ENCODE results near the gene DENND1A.
"Not testable (repeated sequence)": the region's sequence is repeated elsewhere in the genome, so short reads cannot be mapped to it uniquely, and the experiment has no call there.

The DENND1A gene

DNA sequence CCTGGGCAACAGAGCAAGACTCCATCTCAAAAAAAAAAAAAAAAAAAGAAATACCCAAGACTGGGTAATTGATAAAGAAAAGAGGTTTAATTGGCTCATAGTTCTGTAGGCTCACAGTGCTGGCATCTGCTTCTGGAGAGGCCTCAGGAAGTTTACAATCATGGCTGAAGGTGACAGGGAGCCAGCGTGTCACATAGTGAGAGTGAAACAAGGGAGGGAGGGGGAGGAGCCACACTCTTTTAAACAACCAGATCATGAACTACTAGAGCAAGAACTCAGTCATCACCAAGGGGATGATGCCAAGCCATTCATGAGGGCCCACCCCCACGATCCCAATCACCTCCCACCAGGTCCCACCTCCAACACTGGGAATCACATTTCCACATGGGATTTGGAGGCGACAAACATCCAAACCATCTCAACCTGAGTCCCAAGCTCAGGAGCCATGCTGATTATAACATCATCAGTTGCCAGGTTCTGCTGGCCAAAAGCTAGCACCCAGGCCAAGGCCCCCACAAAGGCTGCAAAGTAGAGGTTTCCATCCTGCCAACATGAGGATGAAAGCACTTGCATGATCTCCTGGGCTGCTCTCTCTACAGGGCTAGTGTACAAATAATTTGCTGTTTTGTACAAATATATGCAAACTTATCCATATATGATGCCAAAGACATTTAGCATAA lies 15.3 kb downstream of the DENND1A start:
- no peak for DNase-seq

DNA sequence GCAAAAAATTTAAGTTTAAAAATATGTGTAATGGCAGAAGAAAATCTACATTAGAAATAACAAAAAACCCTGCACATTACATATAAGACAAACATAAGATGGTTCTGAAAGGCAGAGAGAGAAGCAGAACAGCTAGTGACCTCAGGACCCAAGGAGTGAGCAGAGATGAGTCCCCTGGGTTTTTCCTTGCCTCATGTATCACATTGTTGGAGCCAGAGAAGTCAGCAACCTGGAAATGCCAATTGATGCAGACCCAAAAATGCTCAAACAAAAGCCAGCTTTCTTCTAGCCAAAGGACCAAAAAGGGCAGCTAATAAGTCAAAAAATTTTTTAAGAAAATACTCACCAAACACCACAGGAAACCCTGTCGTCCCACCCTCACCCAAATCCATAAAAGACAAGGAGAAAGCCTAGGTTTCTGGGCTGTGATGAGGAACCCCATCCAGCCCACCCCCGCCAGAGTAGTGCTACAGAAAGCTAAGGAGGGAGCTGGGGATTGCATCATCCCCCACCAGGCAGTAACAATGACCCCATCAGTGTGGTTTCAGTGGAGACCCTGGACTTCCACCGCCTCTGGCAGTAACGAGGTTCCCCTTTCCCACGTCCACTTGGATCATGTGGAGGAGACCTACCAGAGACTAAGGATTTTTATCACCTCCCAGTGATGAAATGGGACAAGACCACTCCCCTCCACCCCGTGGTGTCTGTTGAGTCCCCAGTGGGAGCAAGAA lies 17.6 kb downstream of the DENND1A start:
- DNase-seq = peak in 1 of 2 experiments; percentile 4

DNA sequence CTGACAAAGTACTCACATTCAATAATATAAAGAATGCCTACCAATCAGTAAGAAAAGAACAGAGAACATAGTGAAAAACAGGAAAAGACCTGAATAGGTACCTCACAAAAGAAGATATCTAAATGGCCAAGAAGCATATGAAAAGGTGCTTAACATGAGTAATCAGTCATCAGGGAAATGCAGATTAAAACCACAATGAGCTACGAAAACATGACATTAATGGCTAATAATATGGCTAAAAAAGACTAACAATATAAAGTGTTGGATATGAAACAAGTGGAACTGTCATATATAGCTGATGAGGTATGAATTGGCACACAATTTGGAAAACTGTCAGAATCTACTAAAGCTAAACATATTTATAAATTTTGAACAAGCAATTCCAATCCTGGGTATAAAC lies 18.9 kb downstream of the DENND1A start:
- DNase-seq = no peak

DNA sequence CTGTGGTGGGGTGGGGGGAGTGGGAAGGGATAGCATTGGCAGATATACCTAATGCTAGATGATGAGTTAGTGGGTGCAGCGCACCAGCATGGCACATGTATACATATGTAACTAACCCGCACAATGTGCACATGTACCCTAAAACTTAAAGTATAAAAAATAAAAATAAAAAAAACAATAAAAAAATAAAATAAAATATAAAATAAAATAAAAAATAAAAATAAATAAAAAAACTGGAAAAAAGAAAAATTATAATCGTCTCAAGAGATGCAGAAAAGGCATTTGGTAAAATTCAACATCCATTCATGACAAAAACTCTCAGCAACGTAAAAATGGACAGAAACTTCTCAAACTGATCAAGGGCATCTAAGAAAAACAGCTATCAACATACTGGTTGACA lies 20.7 kb downstream of the DENND1A start:
- DNase-seq = not testable (repeated sequence)

DNA sequence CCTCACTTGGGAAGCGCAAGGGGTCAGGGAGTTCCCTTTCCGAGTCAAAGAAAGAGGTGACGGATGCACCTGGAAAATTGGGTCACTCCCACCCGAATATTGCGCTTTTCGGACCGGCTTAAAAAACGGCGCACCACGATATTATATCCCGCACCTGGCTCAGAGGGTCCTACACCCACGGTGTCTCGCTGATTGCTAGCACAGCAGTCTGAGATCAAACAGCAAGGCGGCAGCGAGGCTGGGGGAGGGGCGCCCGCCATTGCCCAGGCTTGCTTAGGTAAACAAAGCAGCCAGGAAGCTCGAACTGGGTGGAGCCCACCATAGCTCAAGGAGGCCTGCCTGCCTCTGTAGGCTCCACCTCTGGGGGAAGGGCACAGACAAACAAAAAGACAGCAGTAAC lies 26.4 kb downstream of the DENND1A start:
- DNase-seq = not testable (repeated sequence)

DNA sequence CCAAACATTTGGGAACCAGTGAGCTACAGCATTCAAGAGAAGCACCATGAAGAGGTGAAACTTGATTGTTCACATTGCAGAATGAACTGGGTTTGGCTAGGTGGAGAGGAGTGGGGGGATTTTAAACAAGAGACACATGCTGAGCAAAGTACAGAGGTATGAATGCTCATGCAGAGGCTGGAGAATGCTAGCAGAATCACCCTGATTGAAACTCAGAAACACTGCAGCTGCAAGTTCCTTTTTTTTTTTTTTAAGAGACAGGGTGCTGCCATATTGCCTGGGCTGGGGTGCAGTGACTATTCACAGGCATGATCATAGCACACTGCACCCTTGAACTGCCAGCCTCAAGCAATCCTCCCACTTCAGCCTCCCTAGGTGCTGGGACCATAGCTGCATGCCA lies 35.1 kb downstream of the DENND1A start:
- DNase-seq = no peak

DNA sequence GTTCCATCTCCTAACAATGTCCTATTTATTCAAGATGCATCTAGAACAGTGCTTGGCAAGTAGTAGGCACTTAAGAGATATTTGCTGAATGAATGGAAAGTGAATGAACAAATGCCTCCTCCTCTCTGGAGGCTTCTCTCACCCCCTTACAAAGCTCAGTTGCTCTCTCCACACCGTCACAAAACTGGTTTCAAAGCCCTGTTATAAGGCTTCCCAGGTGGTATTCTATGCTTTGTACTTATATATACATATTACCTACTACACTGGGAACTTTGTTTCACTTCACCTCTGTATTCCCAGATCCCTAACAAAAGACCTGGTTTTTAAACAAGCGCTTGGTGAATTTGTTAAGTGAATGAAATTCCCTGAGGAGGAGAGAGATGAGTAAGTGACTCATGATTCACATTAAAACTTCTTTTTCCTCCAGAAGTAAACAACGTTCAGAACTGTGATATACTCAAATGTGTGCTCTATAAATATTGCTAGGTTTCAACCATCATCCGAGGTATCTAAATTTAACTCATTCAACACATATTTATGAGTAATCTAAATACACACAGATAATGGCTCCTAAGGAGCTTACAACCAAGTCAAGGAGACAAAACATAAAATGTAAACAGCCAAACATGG lies 36.0 kb downstream of the DENND1A start:
- DNase-seq = no peak

DNA sequence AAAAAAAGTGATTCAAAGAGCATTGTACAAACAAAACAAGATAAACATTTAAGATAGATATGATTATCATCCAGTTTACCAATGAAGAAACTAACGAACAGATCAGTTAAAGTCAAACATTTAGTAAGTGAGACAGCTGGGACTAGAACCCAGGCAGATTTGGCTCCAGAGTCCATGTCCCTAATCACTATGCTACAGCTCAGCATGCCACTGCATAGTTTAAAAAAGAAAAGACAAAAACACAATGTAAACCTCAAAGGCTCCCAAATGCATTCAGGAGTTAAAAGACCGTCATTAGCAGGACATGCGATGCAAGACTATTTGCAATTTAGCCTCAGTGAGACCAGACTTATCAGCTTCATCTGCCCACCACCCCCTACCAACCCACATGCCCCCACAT lies 36.8 kb downstream of the DENND1A start:
- DNase-seq = no peak

DNA sequence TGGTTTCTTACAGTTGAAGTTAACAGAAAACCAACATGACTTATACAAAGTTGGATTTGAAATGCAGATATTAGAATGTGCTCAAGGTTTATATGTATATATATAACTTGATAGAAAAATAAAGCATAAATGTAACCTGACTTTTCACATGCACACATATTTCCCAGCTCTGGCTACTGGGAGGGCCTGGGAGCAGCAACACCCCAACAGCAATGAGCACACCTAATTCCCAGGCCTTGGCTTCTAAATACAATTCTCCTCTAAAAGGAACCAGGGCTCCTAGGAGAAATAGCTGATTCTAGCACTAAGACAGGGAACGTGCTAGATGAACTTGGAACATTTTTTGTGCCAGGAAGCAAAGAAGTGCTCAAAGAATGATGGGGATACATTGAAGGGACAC lies 42.1 kb downstream of the DENND1A start:
- no peak for DNase-seq

DNA sequence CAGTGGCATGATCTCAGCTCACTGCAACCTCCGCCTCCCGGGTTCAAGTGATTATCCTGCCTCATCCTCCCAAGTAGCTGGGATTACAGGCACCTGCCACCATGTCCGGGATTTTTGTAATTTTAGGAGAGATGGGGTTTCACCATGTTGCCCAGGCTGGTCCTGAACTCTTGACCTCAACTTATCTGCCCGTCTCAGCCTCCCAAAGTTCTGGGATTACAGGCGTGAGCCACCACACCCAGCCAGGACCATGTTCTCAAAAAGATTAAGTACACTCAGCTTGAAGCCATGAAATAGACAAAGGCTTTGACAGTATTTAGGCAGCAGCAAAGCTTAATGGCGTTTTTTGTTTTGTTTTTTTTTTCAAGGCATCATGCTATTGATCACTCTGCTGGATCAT lies 44.1 kb downstream of the DENND1A start:
- DNase-seq = not testable (repeated sequence)

DNA sequence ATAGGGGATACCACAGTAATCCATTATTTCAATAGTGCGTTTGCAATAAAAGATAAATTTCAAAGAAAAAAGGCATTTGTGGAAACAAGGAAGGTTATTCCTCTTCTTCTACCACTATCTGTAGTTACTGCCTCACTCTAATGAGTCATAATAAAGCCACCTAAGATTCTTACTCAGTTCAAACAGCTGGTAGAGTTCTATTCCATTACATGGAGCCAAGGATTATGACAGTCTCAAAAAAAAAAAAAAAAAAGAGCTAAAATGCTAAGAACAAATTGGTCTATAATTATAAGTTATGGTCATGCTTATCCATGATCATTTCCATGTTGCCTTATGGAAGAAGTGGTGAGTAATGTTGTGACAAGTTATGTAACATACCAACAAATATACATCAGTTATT lies 46.3 kb downstream of the DENND1A start:
- DNase-seq = no peak

DNA sequence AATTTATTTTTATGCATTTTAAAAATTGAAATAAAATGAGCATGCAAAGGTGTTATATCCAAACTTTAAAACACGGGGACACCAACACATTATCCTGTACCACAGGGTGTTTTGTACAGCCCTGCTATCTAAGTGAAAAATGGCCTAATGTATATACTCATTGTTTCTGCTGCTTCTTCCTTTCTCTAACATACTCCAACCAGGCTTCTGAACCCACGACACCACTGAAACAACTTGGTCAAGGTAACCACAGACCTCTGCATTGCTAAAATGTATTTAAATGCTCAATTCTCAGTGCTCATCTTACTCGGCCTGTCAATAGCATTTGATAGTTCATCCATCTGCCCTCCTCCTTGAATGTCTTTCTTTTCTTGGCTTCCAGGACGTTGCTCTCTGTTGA lies 48.3 kb downstream of the DENND1A start:
- no peak for DNase-seq

DNA sequence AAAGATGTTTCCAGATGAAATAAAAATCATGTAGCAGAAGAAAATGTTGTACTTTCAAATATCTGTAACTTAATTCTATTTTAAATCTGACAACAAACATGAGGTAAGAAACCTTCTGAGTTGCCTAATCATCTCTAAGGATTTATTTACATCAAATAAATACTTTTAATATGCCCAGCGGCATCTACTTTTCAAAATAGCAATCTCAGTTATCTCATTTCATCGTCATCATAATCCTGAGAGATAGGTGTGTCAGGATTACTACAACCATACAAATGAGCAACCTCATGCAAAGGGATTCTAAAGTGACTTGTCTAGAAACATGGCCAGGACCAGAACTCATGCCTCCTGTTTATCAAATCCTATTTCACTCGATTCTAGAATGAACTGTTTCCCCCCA lies 49.5 kb downstream of the DENND1A start:
- DNase-seq = no peak

DNA sequence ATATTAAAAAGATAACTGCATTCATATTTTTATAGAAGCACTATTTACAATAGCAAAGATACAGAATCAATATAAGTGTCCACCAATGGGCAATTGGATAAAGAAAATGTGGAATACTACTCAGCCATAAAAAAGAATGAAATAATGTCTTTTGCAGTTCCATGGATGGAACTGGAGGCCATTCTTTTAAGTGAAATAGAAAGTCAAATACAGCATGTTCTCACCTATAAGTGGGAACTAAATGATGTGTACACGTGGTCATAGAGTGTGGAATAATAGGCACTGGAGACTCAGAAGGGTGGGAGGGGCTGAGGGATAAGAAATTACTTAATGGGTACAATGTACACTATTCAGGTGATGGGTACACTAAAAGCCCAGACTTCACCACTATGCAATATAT lies 53.2 kb downstream of the DENND1A start:
- DNase-seq = no peak

DNA sequence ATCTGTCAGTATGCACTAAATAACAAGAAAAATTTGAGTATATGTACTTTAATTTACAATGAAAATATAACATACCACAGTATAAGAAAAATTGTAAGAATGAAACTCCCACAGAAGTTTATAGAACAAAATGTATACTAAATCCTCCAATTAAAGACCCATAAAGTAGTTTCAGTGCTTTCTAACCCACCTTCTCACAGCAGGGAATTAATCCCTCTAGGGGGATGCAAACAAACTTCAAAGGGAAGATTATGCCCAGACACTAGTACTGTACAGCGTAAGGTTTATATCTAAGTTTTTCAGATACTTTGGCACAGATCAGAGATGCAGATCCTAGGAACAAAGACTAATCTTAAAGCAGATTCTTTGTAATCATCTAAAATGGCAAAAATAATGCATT lies 57.2 kb downstream of the DENND1A start:
- DNase-seq = no peak

DNA sequence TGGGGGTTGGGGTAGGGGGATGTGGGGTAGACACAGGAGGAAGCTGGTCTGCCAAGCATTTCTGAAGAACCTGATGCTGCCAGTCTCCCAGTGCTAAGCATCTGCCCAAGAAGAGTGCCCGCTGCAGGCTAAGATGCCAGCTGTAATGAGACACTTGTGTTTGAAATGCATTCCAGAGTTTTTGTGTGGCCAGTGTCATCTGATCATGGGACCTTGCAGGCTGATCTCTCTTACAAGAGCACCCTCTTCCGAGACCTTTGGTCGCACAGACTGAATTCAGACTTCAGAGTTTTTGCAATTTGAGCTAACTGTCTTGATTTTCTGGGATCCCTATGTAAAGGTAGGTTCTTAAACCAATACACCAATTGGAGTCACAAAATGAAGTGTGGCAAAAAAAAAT lies 58.1 kb downstream of the DENND1A start:
- DNase-seq = no peak

DNA sequence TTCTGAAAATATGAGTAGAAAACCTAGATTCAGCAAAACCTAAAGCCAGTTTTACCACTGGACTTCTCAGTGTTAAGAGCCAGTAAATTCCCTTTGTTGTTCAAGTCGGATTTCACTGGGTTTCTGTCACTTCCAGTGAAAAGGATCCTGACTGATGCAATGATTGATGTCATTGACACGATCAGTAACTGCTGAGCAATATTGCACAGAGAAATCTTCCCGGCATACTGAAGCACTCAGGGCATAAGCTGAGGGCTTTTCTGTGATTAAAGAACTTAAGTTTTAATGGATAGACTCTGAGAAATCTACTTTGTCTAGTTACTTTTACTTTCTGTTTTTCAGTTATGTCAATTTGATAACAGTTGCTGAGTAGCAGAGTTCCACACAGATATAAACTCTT lies 61.9 kb downstream of the DENND1A start:
- no peak for DNase-seq

DNA sequence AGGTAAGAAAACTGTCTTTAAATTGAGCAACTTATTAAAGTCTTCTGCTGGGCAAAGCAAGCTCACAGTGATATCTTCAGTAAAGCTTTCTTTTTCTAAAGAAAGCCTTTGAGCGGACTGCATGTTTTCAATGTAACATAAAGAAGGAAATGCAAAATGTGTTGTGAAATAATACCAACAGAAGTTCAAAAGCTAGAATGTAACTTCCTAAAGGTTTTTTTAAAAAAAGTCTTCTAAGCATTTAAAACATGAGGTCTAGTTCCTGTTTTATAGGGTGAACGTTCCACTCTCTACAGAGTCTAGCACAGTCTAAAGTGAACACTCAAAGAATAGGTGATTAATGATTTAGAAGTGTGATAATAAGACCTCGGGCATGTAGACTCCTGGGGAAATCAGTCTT lies 62.9 kb downstream of the DENND1A start:
- peak; percentile 75 to 83 for DNase-seq

DNA sequence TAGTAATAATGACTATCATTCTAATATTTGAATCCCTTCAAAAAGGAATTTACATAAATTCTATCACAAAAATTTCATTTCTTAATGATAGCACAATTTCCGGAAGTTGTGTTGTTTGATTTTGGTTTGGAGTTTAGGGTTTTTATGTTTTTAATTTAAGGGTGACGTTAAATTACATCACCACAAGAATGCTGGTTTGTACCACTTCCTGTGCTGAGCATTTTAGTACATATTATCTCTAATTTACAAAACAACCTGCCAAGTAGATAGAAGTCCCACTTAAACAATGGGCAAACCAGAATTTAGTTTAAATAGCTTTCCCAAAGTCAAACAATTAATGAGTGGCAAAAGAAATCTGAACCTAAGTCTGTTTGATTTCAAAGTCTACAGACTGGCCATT lies 63.4 kb downstream of the DENND1A start:
- no peak for DNase-seq

DNA sequence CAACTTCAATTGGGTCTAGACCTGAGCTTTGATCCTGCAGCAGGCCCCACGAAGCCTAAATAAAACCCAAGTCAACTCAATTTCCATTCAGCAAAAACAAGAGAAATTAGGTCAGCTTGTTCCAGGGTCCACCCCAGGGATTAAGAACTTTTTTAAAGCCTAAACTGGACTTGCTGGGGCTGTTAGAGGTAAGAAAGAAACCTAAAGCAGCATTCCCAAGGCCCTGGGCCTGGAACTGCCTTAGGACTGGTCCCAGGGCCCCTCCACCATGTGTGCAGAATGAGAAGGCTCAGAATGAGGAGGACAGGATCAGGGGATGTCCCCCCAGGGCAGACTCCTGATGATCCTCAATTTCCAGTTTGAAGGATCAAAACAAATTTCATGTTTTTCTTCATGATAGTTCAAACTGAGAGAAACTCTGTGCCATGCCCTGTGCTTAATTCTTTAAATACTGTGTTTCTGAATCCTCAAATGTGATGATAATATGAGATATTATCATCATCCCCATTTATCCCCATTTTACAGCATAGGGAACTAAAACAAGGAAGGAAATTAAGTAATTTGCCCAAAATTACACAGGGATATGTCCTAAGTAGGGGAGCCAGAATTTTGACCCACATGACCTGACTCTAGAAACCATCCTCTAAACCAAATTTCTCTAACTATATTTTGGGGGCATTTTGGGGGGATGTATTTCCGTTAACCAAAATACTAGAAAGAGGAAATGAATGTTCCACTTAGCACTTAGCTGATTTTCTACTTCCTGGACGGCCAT lies 64.5 kb downstream of the DENND1A start:
- peak in 1 of 2 experiments; percentile 21 for DNase-seq

DNA sequence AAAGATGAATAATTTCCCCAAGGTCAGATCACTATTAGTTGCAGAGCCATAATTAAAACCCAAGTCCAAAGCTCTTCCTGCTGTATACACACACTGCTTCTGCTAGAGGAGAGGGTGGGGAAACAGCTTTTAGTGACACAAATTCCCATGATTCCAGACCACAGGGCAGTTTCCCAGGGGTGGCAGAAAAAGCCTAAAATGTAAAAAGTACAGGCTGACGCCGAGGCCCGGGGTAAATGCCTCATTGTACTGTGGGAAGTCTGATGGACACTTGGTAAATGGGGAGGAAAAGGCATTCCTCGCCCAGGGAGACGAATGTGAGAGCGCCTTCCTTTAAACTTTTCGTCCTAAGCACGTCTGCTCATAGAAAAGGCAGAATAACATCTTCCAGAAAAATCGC lies 65.7 kb downstream of the DENND1A start:
- DNase-seq = no peak

DNA sequence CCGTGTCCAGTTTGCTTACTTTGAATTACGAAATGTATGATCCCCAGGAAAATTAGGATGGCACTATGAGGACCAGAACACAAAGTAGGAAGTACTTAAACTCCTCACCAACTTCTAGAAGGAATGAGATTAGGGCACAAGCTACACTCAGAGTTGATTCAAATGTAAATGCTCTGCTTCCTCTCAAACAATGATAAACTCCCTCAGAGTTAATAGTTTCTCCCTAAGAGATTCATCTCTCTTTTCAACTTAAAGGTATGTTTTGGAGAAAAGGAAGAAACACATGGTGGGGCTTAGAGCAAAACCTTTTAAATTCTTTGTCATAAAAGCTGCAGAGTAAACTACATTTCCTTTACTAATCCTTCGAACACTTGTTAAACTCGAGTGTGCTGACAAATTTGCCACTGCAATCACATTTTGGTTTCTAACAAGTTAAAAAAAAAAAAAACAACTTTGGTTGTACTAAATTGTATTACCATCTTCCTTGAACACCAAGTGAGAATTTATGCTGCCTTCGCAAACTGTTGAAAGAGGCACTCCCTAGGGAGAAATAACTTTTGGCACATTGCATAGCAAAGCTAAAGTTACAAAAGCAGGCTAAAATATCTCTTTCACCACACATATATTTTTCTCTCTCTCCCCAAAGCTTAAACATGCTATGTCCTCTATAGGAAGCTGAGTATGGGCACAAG lies 66.6 kb downstream of the DENND1A start:
- no peak for DNase-seq

DNA sequence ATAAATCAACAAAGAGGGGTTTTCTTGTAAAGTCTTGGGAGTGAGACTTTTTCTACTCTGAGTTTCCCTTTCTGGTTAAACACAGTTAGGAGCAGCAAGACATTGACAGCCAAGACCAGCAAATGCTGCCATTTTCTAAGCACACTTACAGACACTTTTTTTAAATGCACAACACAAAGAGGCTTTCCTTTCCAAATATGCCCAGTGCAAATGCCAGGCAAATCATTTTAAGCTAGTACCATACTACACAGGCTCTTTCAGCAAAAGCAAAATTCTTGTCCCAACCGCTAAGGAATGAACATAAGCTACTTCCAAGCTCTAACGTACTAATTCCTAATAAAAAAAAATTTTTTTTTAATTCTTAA lies 68.2 kb downstream of the DENND1A start:
- no peak for DNase-seq

Data from Kasumi-1 (cell line).